Stimulated activated CD8-positive, alpha-beta memory T cell treated with anti-CD3 and anti-CD28 coated beads, Interleukin-15, amount 100 ng/mL, for 1 hour (primary cell): Measurements from ENCODE around the gene CD44.
"Not testable (repeated sequence)": the region's sequence is repeated elsewhere in the genome, so short reads cannot be mapped to it uniquely, and the experiment has no call there.

Source experiments
- DNase-seq: peaks from one replicate; pipeline ENCODE4 v3.0.0-alpha.2; 2020; ENCODE audit warnings: low read depth

The CD44 gene

DNA sequence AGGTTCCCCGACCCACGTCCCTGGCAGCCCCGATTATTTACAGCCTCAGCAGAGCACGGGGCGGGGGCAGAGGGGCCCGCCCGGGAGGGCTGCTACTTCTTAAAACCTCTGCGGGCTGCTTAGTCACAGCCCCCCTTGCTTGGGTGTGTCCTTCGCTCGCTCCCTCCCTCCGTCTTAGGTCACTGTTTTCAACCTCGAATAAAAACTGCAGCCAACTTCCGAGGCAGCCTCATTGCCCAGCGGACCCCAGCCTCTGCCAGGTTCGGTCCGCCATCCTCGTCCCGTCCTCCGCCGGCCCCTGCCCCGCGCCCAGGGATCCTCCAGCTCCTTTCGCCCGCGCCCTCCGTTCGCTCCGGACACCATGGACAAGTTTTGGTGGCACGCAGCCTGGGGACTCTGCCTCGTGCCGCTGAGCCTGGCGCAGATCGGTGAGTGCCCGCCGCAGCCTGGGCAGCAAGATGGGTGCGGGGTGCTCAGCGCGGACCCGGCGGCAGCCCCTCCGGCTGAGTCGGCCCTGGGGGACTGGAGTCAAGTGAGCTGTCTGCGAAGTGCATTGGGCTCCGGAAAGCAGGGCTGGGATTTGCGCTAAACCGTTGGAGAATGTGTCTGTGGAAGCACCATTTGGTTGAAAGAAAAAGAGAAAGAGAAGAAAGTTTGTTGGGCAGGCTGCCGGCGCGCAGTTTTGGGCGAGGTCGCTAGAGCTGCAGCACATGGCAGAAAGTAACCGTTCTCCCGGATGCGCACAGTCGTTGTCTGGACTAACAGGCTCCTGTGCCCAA, at the start of gene CD44:
TSS of gene CD44 (plus strand) at position 229 of the 779 bp plus-strand sequence. CDS start at position 362, 133 bp downstream.
- peak; percentile 57 for DNase-seq

DNA sequence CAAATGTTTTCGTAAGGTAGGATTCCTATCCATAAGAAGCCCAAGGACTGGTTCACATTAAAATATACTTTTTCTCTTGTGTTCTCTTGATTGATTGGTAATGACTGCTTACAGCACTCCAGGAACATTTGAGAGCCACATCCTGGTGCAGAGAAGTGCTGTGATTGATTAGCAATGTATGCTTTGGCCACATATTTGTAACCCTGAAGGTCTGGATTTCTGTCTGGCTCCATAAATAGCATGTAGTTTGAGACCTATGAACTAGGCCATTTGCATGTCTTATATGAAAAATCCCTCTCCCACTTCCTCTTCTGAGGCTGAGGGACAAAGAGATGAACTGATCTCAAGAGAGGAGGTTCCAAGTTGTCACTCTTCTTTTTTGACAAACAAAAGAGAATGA, 49.3 kb upstream of the CD44 start:
- DNase-seq = no peak

DNA sequence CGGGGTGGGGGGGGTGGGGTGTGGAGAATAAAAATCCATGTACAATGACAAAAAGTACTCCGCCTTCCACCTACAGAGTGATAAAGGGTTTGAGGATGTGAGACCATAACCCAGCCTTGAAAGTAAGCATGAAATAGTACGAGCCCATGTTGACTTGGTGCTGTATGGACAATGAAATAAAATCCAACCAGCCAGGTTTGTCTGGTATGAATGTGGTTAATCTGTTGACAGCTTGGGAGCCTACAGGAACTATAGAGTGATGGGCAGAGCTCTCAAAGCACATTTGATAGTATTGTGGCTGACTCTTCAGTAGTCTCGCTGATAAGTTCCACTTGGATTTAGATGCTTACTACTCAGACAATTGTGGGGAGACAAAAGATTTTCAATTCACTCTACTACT, 48.8 kb upstream of the CD44 start:
- DNase-seq = no peak

DNA sequence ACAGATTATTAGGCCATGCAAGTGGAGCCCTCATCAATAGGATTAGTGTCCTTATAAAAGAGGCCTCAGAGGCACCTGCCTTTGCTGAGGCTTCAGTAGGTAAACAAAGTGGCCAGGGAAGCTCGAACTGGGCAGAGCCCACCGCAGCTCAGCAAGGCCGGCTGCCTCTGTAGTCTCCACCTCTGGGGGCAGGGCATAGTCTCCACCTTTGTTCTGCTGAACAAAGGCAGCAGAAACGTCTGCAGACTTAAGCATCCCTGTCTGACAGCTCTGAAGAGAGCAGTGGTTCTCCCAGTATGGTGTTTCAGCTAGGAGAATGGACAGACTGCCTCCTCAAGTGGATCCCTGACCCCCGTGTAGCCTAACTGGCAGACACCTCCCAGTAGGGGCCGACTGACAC, 48.0 kb upstream of the CD44 start:
- DNase-seq = not testable (repeated sequence)

DNA sequence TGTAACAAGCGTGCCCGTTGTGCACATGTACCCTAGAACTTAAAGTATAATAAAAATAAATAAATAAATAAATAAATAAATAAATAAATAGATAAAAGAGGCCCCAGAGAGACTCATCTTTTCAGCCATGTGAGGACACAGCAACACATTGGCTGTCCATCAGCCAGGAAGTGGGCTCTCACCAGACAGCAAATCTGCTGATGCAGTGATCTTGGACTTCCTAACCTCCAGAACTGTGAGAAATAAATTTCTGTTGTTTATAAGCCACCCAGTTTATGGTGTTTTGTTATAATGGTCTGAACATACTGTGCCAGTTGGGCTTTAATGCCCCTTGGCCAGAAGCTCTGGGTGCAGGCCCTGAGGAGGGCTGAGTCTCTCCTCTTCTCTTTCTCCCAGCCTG, 42.2 kb upstream of the CD44 start:
- DNase-seq = no peak

DNA sequence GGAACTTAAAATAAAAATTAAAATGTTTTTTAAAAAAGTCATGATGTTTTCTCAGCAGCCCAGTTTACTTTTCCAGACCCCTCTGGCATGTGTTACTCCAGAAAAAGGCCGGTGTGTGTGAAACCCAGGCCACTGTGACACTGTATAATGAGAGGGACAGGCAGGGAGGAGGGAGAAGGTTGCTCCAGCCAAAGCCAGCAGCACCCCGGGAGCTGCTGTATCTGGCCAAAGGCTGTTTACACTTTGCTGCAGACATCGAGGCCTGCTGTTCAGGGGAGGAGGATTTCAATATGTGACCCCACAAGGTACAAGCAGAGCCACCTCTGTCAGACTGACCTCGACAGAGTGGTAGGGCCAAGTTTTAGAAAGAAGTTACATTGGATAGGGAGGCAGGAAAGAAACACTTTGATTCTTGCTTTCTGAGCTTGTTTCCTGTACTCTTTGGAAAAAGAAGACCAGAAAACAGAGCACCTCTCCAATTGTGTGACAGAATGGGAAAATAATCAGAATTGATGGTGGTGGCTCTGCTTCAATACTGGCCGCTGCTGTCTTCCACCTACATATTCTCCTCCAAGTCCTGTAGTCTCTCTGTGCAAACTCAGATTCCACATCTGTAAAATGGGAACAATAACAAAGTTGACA, 41.0 kb upstream of the CD44 start:
- no peak for DNase-seq

DNA sequence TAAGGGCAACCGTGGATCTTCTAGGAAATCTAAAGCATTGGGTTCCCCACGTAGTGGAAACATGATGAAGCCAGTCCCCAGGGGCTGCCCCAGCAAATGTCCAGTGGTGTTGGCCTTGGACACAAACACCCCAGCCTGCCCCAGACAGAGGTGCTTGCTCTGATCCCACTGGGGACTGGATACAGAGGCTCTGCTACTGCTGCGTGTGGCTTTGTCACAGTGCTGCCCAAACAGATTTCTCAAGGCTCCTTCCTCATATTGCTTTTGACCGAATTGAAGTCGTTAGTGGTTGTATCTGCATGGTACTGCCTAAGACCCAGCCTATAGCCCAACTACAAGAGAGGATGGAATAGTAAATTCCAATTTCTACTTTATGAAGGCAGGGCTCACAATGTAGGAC, 40.1 kb upstream of the CD44 start:
- no peak for DNase-seq

DNA sequence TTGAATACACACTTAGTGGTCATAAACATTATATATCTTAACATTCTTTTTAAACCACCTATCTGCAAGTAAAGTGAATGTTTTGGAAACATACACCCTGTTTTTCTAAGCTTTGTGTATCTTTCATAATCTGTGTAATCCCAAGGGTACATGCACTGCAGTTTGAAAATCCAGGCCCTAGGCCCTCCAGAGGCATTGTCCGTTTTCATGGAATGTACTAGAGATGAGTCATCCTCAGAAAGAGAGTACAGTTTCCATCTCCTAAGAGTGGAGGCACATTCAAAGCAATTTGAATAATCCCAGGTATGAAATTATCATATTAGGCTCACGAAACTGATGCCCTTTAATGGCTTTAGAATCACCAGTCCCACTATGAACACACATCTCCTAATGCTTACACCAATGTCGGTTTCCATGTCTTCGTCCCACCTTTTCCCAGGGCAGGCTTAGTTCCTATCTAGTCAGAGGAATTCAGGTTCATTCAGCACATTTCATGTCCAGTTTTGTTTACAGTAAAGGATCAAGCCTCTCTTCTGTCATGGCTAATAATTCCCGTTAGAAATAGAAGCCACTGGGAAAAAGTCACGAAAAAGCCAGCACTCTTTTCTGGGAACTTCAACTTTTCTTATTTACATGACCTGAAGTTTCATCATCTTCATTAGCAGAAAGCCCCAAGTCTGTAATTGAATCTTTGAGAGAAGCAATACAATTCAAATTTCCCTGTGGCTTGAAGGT, 39.5 kb upstream of the CD44 start:
- no peak for DNase-seq

DNA sequence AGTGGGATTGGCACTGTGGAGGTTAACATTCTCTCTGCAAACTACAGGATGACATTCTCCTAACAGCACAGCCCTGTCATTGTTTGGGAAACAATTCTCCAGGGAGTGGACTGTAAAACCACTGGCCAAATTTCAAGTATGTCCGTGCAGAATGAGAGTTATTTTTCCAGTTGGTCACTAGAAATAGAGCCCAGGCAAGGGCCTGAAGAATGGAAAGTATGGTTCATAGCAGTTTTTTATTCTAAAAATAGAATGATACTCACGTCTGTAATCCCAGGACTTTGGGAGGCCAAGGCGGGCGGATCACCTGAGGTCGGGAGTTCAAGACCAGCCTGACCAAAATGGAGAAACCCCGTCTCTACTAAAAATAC, 39.0 kb upstream of the CD44 start:
- DNase-seq = no peak

DNA sequence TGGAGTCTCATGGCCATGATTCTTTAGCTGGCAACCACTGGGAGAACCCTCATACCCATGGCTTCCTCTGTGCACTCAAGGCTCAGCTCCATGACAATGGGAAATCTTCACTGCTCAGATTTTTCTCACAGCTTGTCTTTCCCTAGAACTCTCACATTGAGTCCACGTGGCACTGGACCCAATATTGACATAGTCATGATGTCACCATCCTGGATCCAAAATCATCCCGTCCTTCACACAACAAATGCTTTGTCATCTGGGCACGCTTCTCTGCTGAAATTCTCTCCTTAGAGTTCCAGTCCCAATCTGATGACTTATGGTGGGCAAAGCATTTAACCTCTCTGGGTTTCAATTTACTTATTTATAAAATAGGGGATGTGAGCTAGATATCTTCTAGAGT, 37.7 kb upstream of the CD44 start:
- DNase-seq = no peak

DNA sequence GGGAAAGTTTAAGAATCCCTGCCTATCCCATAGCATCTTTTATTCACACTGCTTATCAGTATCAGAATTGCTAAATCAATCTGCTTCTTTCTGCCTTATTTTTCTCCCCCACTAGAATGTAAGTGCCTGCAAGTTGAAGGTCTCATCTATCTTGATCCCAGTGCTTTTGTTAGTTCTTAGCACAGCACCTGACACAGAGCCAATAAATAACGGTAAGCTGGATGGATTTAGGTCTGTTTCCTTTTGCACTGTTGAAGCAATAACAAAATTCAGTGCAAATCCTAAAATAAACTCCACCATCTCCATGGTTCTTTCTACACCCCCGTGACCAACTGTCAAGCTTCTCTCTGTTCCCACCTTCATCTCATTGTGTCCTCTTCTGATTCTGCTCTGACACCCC, 36.7 kb upstream of the CD44 start:
- DNase-seq = no peak

DNA sequence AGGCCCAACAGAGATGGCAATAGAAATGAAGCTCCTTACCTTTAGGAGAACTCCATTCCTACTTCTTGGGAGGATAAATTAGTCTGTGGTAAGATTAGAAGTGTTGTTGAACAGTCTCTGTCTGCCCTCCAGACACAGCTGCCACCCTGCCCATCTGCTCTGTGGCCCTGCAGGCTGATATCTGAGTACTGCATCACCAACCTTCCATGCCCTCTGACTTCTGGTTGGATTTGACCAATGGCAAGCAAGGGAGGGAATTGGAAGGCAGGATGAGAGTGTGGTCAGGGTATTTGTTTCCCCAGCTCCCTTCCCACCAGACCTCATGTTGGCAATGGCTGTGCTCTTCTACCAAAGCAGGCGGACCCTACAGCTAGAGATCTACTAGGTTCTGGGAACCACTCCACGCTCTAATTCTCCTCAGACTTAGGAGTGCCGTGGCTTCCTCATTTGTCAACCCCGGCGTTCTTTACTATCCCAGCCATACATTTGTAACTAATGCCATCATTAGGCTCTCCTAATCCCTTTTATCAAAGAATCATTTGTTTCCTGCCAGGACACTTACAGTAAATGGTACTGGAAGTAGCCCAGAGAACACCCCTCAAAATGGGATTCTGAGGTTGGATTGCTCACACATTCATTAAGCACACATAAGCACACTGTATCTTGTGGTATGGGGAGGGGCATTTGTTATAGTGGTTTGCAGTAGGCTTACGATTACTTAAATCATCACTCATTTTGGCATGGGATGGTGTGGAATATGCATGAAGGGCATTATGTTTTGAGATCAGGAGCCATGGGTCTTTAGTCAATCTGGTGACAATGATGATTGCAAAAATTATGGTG, 35.4 kb upstream of the CD44 start:
- DNase-seq = no peak

DNA sequence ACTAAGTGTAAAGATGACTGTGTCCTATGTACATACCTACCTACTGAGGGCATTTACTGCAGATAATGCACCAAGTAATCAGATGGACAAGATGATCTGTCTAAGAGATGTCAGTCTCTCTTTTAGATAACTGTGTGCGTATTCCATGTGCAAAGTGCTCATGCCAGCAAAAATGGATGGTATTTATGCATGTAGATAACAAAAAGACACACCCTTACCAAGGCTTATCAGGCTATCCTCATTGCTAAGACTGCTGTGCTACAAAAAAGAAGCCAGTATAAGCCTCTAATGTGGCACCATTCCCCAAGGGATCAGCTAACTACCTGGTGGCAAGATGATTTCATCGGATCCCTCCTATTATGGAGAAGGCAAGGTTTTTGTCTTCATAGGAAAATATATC, 34.3 kb upstream of the CD44 start:
- DNase-seq = no peak

DNA sequence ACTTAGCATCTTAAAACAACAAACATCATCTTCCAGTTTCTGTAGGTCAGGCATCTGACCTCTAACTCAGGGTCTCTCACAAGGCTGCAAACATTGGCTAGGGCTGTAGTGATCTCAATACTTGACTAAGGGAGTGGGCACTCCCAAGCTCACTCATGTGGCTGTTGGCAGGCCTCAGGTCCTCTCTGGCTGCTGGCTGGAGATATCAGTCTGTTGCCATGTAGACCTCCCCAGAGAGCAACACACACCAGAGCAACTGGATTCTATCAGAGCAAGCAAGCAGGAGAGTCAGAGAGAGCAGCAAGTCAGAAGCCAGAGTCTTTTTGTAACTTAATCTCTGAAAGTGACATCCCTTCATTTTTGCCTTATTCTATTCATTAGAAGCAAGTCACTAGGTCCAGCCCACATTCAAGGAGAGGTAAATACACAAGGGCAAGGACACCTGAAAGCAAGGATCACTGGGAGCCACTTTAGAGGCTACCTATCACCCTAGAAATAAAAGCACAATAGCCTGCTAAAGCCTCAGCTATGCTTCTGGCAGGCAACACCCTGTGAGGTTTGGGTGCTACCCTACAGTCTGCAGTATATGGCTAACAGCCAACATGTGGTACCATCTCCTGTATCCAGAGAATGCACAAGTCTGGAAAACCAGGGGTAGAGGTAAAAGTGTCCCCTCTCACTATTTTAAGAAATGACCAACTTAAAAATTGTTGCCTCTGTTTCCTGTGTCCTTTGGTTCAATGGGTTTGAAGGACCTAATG, 33.5 kb upstream of the CD44 start:
- DNase-seq = no peak

DNA sequence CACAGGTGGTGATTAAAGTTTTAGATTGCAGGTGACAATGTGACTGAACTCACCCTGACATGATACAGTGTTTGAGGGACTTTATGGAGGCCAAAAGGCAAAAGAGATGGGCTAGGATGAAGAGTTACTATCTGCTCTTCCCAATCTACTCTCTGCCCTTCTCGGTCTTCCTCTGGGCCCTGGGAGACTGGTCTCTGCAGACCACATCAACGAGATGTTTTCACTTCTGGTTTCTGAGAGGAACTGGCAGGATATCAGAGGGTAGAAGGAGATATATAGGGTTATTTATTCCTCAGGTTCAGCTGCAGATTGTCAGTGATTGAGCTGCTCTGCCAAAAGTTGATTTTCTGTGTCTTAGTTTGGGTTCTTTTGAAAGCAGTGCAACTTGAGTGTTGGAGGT, 32.4 kb upstream of the CD44 start:
- no peak for DNase-seq

DNA sequence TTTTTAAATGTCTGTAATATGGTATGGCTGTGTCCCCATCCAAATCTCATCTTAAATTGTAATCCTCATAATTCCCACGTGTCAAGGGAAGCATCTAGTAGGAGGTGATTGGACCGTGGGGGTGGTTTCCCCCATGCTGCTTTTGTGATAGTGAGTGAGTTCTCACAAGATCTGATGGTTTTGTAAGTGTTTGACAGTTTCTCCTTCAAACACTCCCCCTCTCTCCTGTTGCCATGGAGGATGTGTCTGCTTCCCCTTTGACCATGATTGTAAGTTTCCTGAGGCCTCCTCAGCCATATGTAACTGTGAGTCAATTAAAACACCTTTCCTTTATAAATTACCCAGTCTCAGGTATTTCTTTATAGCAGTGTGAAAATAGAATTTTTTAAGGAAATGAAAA, 31.1 kb upstream of the CD44 start:
- DNase-seq = no peak

DNA sequence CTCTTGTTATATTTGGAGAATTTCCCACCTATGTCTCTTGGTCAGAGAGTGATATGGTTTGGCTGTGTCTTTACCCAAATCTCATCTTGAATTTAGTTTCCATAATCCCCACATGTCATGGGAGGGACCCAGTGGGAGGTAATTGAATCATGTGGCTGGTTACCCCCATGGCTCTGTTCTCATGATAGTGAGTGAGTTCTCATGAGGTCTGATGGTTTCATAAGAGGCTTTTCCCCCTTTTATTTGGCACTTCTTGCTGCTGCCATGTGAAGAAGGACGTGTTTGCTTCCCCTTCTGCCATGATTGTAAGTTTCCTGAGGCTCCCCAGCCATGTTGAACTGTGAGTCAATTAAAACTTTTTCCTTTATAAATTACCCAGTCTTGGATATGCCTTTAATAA, 30.6 kb upstream of the CD44 start:
- not testable (repeated sequence) for DNase-seq

DNA sequence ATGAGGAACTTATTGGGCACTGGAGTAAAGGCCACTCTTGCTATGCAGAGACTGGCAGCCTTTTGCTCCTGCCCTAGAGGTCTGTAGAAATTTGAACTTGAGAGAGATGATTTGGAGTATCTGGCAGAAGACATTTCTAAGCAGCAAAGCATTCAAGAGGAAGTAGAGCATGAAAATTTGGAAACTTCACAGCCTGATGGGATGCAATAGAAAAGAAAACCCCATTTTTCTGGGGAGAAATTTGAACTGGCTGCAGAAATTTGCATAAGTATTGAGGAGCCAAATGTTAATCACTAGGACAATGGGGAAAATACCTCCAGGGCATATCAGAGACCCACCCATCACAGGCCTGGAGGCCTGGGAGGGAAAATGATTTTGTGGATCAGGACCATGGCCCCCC, 29.9 kb upstream of the CD44 start:
- no peak for DNase-seq

DNA sequence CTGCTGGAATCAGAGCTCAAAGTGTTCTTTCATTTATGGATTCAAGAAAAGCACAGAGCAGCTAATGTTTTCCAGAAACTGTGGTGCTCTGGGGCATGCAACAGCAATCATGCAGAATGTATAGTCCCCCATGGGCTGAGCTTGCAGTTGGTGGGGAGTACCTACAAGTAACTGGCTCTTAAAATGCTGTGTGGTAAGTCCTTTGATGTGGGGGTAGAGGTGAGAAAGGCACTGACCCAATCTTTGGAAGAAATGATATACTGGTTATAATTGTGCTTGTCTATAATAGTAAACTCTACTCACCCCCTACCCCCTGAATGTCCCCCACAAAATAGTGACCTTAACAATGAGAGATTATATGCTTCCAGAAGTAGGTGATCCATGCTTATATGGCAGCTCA, 29.1 kb upstream of the CD44 start:
- no peak for DNase-seq

DNA sequence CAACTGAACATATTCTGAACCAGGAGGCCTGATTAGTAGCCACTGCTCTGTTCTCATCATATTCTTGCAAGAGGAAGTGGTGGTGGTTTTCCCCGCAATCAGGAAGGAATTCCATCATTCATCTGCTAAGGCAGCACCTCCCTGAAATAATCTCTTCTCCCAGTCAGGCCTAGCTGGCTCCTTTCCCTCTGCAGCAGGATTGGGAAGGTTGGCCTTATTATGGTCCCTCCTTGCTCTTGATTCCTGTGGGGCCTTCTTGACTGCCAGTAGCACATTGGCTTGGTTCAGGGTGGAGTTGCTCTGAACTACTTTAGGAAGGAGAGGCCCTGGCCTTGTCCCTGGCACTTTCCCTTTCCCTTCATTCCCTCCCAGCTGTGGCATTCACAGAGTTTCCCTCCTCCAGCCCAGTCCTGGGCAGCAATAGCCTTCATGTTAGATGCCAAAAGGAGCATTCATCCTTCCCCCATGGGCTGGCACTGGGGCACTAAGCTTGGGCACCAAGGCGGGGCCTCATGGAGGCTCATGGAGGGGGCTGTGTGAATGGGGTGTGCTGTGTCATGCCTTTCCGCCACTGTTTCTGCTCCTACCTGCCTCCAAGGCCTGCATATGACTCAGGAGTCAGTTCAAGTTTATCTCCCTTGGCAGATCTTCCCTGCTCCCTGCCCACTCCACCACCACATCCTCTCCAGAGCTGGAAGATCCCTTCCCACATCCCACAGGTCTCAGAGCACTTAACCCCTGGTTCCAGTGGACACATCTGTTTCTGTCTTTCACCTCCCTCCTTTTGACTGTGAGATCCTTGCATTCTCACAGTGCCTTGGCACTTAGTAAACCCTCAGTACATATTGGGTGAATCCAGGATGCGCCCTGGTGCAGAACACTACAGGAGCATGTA, 27.6 kb upstream of the CD44 start:
- DNase-seq = no peak
